ENCODE measurements around the gene FLT1.

Gene FLT1

DNA sequence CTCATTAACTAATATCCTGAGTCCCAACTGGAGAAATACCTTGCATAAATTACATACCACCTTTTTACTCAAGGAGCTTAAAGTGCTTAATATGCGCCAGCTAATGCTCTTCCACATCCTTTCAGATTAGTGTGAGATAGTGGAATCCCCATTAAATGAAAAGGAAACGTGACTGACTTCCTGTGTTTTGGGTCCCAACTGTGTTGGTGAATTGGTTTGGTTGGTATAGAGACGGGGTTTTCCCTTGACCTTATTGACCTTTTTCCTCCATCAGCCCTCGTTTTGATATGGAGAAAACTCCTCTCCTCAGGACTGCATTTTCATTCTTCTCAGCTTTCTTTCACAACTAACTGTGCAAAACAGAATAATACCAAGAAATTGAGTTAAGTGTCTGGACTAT, 193.1 kb downstream of the FLT1 start:
- TF ChIP-seq, protein P1, sequence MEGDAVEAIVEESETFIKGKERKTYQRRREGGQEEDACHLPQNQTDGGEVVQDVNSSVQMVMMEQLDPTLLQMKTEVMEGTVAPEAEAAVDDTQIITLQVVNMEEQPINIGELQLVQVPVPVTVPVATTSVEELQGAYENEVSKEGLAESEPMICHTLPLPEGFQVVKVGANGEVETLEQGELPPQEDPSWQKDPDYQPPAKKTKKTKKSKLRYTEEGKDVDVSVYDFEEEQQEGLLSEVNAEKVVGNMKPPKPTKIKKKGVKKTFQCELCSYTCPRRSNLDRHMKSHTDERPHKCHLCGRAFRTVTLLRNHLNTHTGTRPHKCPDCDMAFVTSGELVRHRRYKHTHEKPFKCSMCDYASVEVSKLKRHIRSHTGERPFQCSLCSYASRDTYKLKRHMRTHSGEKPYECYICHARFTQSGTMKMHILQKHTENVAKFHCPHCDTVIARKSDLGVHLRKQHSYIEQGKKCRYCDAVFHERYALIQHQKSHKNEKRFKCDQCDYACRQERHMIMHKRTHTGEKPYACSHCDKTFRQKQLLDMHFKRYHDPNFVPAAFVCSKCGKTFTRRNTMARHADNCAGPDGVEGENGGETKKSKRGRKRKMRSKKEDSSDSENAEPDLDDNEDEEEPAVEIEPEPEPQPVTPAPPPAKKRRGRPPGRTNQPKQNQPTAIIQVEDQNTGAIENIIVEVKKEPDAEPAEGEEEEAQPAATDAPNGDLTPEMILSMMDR (IDR thresholded peaks at IDR 0.05; ENCODE audit: insufficient read depth, low read depth, low read length, missing control alignments): no peak
- DNase-seq (ENCODE audit: low read depth): no peak
- no peak overlapping the region for H3K4me3 ChIP-seq (ENCODE audit: low read length)

DNA sequence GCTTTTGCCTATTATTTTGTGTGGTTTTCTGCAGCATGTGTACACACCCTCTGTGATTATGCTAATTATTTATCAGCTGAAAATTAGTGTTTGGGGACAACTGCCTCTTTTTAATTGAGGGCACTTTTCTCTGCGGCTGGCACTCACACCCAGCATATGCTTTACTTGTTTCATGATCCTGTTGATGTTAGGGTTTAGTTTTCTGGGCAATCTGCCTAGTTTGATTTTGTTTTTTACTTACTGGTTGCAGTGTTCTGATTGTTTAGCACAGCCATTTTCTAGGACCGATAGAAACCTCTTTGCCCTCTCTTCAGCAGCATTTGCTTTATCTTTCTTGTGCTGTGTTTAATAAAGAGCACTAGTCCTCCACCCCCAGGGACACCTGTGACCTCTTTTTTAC, 195.0 kb downstream of the FLT1 start:
- TF ChIP-seq, protein P1 (IDR thresholded peaks at IDR 0.05; ENCODE audit: insufficient read depth, low read depth, low read length, missing control alignments): no peak
- H3K4me3 ChIP-seq (ENCODE audit: low read length): no peak overlapping the region
- DNase-seq (ENCODE audit: low read depth): no peak

DNA sequence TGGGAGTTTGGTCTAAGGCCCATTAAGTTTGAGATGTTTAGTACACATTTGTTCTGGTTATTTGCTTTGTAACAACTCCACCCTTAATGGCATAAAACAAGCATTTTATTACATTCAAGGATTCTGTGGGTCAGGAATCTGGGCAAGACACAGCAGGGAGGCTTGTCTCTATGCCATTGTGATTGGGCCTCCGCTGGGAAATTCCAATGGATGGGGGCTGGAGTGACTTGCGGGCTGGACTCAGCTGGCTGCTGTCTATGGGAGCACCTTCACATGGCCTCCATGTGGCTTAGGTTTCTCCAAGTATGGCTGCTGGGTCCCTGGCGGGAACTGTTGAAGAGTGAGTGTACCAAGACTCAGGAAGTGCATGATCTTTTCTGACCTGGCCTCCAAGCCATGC, 197.6 kb downstream of the FLT1 start:
- no peak overlapping the region for H3K4me3 ChIP-seq (ENCODE audit: low read length)
- TF ChIP-seq, protein P1 (IDR thresholded peaks at IDR 0.05; ENCODE audit: insufficient read depth, low read depth, low read length, missing control alignments): no peak
- DNase-seq (ENCODE audit: low read depth): no peak

DNA sequence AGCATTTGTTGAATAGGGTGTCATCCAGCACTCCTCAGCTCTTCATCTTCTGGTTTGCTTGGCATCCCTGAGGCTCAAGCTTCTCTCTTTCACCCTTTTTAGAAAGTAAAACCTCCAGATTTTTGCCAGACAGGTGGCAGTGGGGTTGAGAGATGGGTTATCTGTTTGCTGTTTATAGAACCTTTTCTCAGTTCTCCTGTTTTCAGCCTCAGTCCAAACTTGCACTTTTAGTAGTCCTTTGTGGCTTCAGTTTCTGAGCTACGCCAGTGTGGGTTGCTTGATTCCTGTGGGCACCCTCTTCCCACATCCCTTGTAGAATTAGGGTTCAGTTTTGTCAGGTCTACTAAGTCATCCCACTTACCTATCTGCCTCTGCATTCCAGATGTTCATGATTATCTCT, 208.7 kb downstream of the FLT1 start:
- no peak overlapping the region for H3K4me3 ChIP-seq (ENCODE audit: low read length)
- DNase-seq (ENCODE audit: low read depth): no peak
- TF ChIP-seq, protein P1 (IDR thresholded peaks at IDR 0.05; ENCODE audit: insufficient read depth, low read depth, low read length, missing control alignments): no peak

DNA sequence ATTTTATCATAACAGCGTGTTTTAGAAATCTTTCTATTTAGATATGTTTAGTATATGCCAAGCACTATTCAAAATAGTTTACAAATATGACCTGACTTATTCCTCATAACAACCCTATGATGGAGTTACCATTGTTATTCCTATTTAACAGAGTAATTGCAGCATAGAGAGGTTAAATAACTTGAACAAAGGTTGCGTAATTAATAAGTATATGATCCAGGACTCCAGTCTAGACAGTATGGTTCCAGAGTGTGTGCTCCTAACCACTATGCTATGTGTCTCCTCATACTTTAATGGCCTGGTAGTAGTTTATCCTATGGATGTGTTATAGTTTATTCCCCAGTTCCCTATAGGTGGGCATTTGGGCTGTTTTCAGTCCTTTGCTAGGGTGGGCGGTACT, 211.3 kb downstream of the FLT1 start:
- TF ChIP-seq, protein P1 (IDR thresholded peaks at IDR 0.05; ENCODE audit: insufficient read depth, low read depth, low read length, missing control alignments): no peak
- no peak overlapping the region for H3K4me3 ChIP-seq (ENCODE audit: low read length)
- DNase-seq (ENCODE audit: low read depth): no peak

DNA sequence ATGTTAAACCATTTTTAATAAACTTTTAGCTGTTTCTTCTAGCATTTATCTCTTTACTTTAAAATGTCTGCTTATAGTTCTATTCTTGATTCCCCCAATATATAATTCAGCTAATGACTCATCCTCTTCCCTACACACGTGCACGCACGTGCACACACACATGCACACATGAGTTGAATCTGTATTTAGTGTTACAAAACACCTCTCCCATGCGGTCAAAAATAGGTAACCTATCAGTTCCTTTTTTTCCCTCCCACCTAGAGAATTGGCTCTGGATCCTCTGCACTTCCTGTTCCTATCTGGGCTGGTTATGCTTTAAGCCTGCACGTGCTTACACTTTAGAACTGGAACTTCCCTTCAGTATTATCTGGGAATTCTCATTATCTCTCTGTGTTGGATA, 212.5 kb downstream of the FLT1 start:
- no peak overlapping the region for H3K4me3 ChIP-seq (ENCODE audit: low read length)
- TF ChIP-seq, protein P1 (IDR thresholded peaks at IDR 0.05; ENCODE audit: insufficient read depth, low read depth, low read length, missing control alignments): no peak
- DNase-seq (ENCODE audit: low read depth): no peak

DNA sequence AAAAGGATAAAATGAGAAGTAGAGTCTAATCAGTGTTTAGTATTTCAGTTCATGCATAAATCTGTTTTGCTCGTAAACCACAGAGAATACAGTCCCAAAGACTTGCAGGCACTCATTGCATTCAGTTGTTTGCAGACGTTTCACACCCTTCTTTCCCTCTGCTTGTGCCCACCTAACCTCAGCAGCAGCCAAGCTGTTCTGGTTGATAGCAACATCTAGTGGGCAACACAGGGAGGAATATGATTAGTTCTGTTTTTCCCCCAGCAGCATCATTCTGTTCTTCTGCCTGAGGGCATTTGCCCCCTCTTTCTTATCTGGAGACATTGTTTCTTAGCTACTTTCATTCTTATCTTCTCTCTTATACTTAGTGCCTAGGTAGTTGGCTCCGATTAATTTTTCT, 221.0 kb downstream of the FLT1 start:
- TF ChIP-seq, protein P1 (IDR thresholded peaks at IDR 0.05; ENCODE audit: insufficient read depth, low read depth, low read length, missing control alignments): no peak
- no peak for DNase-seq (ENCODE audit: low read depth)
- no peak overlapping the region for H3K4me3 ChIP-seq (ENCODE audit: low read length)

Measured in epithelial cell of esophagus (primary cell).